Endothelial cell of umbilical vein (primary cell): ENCODE data around the gene GLTP. TPM values are rescaled to one million over a fixed set of nuclear protein-coding genes. Genes with fewer than 3 reads are reported as not detected.

Source experiments
- BruUV-seq: library from RNA; stranded (reverse); fragments of 400-500 nt; replicated peaks from 2 replicates; lab custom pipeline; 2021; lab: Mats Ljungman, UMichigan
- CTCF ChIA-PET: fragments of 300-600, 350-600 bp; sonication (Branson Sonifier 250); formaldehyde crosslinking; loops from one replicate; lab custom pipeline; 2021; ENCODE audit warnings: antibody characterized with exemption, inconsistent platforms; lab: Charles Lee
- POLR2A ChIA-PET: fragments of 300-600, 350-600 bp; sonication (Branson Sonifier 250); formaldehyde crosslinking; loops from one replicate; lab custom pipeline; 2021; ENCODE audit warnings: antibody characterized with exemption, inconsistent platforms; lab: Charles Lee
- DNase-seq: peaks from one replicate; pipeline ENCODE4 v3.0.0-alpha.2; 2011; ENCODE audit warnings: low read depth, low spot score
- FAIRE-seq: peaks from 2 replicates; lab custom pipeline; 2011; peaks lifted over from hg19 to GRCh38; lab: Jason Lieb, UNC
- H2AFZ ChIP-seq: 2 replicates; pipeline ENCODE4 v1.6.0; 2012; ENCODE audit warnings: low read depth, low read length, control low read depth, inconsistent platforms
- H3K27ac ChIP-seq: 2 replicates; pipeline ENCODE4 v1.5.1; 2011; ENCODE audit warnings: low read depth, mild to moderate bottlenecking, control low read depth, low read length, moderate library complexity; ENCODE audit not compliant: insufficient read depth
- H3K27me3 ChIP-seq, 2 experiments: 2 replicates each; pipeline versions ENCODE4 v1.6.0 to v1.6.1; 2011; ENCODE audit warnings: low read length in 2 of 2, mixed read lengths in 1 of 2; ENCODE audit not compliant: control insufficient read depth in 2 of 2, insufficient read depth in 2 of 2
- H3K36me3 ChIP-seq, 2 experiments: 2 replicates in 1 of 2; 3 replicates in 1 of 2; pipeline ENCODE4 v1.5.1; 2011; ENCODE audit warnings: low read length in 2 of 2, mild to moderate bottlenecking in 1 of 2, moderate library complexity in 1 of 2; ENCODE audit not compliant: control insufficient read depth in 2 of 2, insufficient read depth in 2 of 2; ENCODE audit errors: extremely low read depth in 1 of 2
- H3K4me1 ChIP-seq: 3 replicates; pipeline ENCODE4 v1.5.1; 2011; ENCODE audit warnings: mild to moderate bottlenecking, low read length; ENCODE audit not compliant: control insufficient read depth, insufficient read depth; ENCODE audit errors: extremely low read depth
- H3K4me2 ChIP-seq: 2 replicates; pipeline ENCODE4 v1.6.1; 2011; ENCODE audit warnings: low read length, control low read depth, mixed read lengths; ENCODE audit not compliant: insufficient read depth
- H3K4me3 ChIP-seq, 3 experiments: fragments of 200-600 bp in 1 of 3; sonication (generic), shearing (Covaris generic) in 1 of 3; replicated peaks in 1 of 3; 2 replicates each; pipeline ENCODE4 v1.5.1; 2011 to 2016; ENCODE audit warnings: control low read depth in 3 of 3, low read length in 3 of 3, mild to moderate bottlenecking in 2 of 3, inconsistent platforms in 1 of 3, low read depth in 1 of 3, moderate library complexity in 1 of 3; ENCODE audit not compliant: insufficient read depth in 1 of 3
- H3K79me2 ChIP-seq: 2 replicates; pipeline ENCODE4 v1.6.0; 2012; ENCODE audit warnings: low read length, inconsistent platforms; ENCODE audit not compliant: control insufficient read depth, insufficient read depth
- H3K9ac ChIP-seq: replicated peaks from 2 replicates; pipeline ENCODE3; 2011; ENCODE audit warnings: low read length, control low read depth; ENCODE audit not compliant: insufficient read depth; ENCODE audit errors: extremely low read depth
- H3K9me1 ChIP-seq: replicated peaks from 3 replicates; pipeline ENCODE4 v1.6.0; 2011; ENCODE audit warnings: mild to moderate bottlenecking, low read length; ENCODE audit not compliant: control insufficient read depth, insufficient read depth; ENCODE audit errors: extremely low read depth
- H3K9me3 ChIP-seq: replicated peaks from 2 replicates; pipeline ENCODE4 v1.5.1; 2012; ENCODE audit warnings: low read length, inconsistent platforms; ENCODE audit not compliant: control insufficient read depth, insufficient read depth
- H4K20me1 ChIP-seq: replicated peaks from 2 replicates; pipeline ENCODE3; 2011; ENCODE audit warnings: mild to moderate bottlenecking, low read length; ENCODE audit not compliant: control insufficient read depth, insufficient read depth; ENCODE audit errors: extremely low read depth
- EZH2 ChIP-seq: IDR thresholded peaks from 2 replicates; pipeline ENCODE4 v1.6.1; 2012; ENCODE audit warnings: borderline replicate concordance, low read depth, mild to moderate bottlenecking, moderate library complexity, low read length, inconsistent platforms; ENCODE audit not compliant: severe bottlenecking
- FOS ChIP-seq: IDR thresholded peaks from 2 replicates; pipeline ENCODE4 v1.6.1; 2011; ENCODE audit warnings: mild to moderate bottlenecking, low read length, moderate library complexity, borderline replicate concordance; ENCODE audit not compliant: insufficient read depth
- GATA2 ChIP-seq: IDR thresholded peaks from 2 replicates; pipeline ENCODE4 v1.7.0; 2011; ENCODE audit warnings: low read depth, mild to moderate bottlenecking, moderate library complexity, mixed read lengths, low read length; ENCODE audit not compliant: insufficient read length, insufficient read depth
- JUN ChIP-seq: IDR thresholded peaks from 2 replicates; pipeline ENCODE4 v1.6.1; 2011; ENCODE audit warnings: borderline replicate concordance, low read depth; ENCODE audit not compliant: insufficient read length, insufficient read depth
- MYC ChIP-seq: IDR thresholded peaks from one replicate; pipeline ENCODE4 v1.6.1; 2011; ENCODE audit warnings: mild to moderate bottlenecking, low read depth, low read length
- POLR2A ChIP-seq: IDR thresholded peaks from 2 replicates; pipeline ENCODE4 v1.6.1; 2012; ENCODE audit warnings: low read depth, mild to moderate bottlenecking, control low read depth, low read length
- POLR2AphosphoS5 ChIP-seq: IDR thresholded peaks from 2 replicates; pipeline ENCODE4 v1.6.1; 2012; ENCODE audit warnings: low read depth, mild to moderate bottlenecking, control low read depth, low read length, moderate library complexity; ENCODE audit not compliant: insufficient read depth
- dilution Hi-C: fragments of 300-500 bp; cut with MboI; formaldehyde crosslinking; loops from one replicate; pipeline ENCODE4 v1.15.0; 2019; ENCODE audit warnings: low sequenced_read_pairs; ENCODE audit not compliant: extremely low pct_ligation_motif_present
- intact Hi-C: fragments of 100-400 bp; cut with micrococcal nuclease; formaldehyde crosslinking; loops from one replicate; pipeline ENCODE4 v1.10.0; 2022
- polyA plus RNA-seq, 4 experiments: library from polyadenylated mRNA; depleted of rRNA in 3 of 4; stranded (reverse) in 3 of 4; unstranded in 1 of 4; fragments of >200 nt; gene quantifications; 2 replicates each; pipeline versions ENCODE4 v1.2.1 to v1.2.3, GENCODE V29; 2011 to 2012; ENCODE audit warnings: missing spikeins in 1 of 4
- total RNA-seq: library from RNA; stranded (reverse); gene quantifications from 2 replicates; pipeline ENCODE4 v1.2.3, GENCODE V29; 2021
- TF ChIP-seq, protein P1 (sequence below): IDR thresholded peaks from 2 replicates; pipeline ENCODE4 v1.6.1; 2011; ENCODE audit not compliant: insufficient read depth, insufficient read length
- TF ChIP-seq, protein P2 (sequence below), 2 donors: IDR thresholded peaks; 1 replicate in 1 of 2; 2 replicates in 1 of 2; pipeline ENCODE4 v1.5.1; 2011; ENCODE audit warnings: low read length in 2 of 2, mild to moderate bottlenecking in 2 of 2, moderate library complexity in 2 of 2, control low read depth in 1 of 2, inconsistent platforms in 1 of 2, low read depth in 1 of 2; ENCODE audit not compliant: insufficient read depth in 1 of 2; ENCODE audit errors: extremely low read depth in 1 of 2

The GLTP gene
- total and polyA plus RNA-seq, 2 donors (not counting 3 experiments of a cell fraction or from before 2014, with no cell fraction given): 21.5 to 46.6 TPM

DNA sequence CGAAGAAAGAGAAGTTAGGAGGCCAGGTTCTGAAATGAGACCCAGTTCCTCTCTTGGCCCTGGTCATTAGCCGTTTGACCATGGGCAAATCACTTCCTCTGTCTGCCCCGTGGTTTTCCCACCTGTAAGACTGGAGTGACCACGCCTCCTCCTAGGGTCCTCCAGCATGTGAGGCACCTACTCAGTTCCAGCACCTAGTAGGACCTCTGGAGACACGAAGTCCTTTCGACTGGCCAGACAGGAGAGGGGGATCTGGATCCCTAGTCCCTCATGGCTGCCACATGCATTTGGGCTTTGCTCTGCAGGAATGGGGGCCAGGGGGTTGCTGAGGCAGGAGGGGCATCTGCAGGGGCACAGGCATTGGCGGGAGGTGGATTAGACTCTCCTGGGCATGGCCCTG lies 63.5 kb downstream of the GLTP start:
- H3K9ac ChIP-seq: no peak overlapping the region
- TF ChIP-seq, protein P1, sequence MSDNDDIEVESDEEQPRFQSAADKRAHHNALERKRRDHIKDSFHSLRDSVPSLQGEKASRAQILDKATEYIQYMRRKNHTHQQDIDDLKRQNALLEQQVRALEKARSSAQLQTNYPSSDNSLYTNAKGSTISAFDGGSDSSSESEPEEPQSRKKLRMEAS: no peak
- TF ChIP-seq, protein P2, sequence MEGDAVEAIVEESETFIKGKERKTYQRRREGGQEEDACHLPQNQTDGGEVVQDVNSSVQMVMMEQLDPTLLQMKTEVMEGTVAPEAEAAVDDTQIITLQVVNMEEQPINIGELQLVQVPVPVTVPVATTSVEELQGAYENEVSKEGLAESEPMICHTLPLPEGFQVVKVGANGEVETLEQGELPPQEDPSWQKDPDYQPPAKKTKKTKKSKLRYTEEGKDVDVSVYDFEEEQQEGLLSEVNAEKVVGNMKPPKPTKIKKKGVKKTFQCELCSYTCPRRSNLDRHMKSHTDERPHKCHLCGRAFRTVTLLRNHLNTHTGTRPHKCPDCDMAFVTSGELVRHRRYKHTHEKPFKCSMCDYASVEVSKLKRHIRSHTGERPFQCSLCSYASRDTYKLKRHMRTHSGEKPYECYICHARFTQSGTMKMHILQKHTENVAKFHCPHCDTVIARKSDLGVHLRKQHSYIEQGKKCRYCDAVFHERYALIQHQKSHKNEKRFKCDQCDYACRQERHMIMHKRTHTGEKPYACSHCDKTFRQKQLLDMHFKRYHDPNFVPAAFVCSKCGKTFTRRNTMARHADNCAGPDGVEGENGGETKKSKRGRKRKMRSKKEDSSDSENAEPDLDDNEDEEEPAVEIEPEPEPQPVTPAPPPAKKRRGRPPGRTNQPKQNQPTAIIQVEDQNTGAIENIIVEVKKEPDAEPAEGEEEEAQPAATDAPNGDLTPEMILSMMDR (IDR thresholded peaks at IDR 0.05; ENCODE audit: extremely low read depth in 1 of 2, insufficient read depth in 1 of 2, low read depth in 1 of 2, low read length in 2 of 2): no peak
- no peak for TF ChIP-seq POLR2A
- no peak for TF ChIP-seq POLR2AphosphoS5
- no peak for TF ChIP-seq GATA2
- TF ChIP-seq MYC: no peak
- no peak for TF ChIP-seq EZH2
- no peak for TF ChIP-seq FOS
- TF ChIP-seq JUN: no peak
- H3K4me1 ChIP-seq: no peaks in the 10 kb centered on the region
- intact Hi-C loops: loop anchor here (1.0 kb wide), 1 partner anchor 15 kb away; no protein-coding TSS in a partner anchor
- dilution Hi-C loops: no loop called here
- no peaks in the 10 kb centered on the region for H3K9me3 ChIP-seq
- H3K36me3 ChIP-seq: peaks cover 0 to 7% of the 10 kb centered on the region in 2 experiments
- H3K9me1 ChIP-seq: no peaks in the 10 kb centered on the region
- no peak overlapping the region for H2AFZ ChIP-seq
- no peaks in the 10 kb centered on the region for H3K27me3 ChIP-seq
- DNase-seq (no peak), FAIRE-seq (no peak)
- no peak overlapping the region for H3K4me2 ChIP-seq
- no peaks in the 10 kb centered on the region for H3K79me2 ChIP-seq
- H3K27ac ChIP-seq: no peak overlapping the region
- no peak overlapping the region for H3K4me3 ChIP-seq
- ChIA-PET POLR2A (no interaction called here), CTCF (no interaction called here)
- BruUV-seq: no TSS peak
- H4K20me1 ChIP-seq: no peaks in the 10 kb centered on the region
